Activated CD8-positive, alpha-beta memory T cell treated with anti-CD3 and anti-CD28 coated beads for 4 hours (primary cell): ENCODE results near the gene DDAH2.
A peak's percentile ranks its signal among the peaks of the same experiment; 100 is the strongest.

Experiments
- DNase-seq, 2 donors: peaks; one replicate each; pipeline ENCODE4 v3.0.0-alpha.2; 2020; ENCODE audit warnings: low read depth in 2 of 2

DDAH2 gene

DNA sequence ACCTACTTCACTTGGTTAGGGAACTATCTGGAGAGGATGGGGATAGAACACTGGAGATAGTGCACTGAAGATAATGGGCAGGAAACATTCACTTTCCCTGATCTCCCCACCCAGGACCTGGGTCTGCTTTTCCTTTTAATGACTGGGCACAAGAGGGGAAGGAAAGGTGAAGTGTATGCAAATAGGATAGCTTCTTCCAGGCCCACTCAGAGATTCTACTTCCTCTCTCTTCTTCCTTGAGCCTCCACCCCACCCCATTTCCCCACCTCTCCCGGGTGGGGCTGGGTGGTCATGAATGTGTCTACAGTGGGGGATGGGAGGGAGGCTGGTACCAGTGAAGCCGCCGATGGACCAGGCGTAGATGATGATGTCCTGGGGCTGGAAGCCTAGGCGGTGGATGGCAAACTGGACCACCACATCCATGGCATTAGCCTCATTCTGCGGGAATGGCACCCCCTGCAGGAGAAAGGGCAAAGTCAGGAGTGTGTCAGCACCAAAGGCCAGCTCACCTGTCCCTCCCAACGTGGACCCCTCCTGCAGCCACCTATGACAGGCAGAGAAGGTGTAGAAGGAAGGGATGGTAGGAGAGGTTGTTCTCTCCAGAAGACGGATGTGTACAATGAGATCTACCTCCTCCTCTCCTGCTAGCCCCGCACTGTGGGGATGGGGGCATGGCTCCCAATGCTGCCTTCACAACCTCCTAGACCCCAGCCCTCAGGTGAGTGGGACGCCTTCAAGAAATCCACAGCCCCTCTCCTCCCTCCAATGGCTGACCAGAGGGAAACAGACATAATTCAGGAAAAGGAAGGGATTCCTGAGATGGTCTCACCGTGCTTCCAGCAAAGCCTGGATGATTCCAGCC is 39.6 kb downstream of the DDAH2 start:
- no peak for DNase-seq

DNA sequence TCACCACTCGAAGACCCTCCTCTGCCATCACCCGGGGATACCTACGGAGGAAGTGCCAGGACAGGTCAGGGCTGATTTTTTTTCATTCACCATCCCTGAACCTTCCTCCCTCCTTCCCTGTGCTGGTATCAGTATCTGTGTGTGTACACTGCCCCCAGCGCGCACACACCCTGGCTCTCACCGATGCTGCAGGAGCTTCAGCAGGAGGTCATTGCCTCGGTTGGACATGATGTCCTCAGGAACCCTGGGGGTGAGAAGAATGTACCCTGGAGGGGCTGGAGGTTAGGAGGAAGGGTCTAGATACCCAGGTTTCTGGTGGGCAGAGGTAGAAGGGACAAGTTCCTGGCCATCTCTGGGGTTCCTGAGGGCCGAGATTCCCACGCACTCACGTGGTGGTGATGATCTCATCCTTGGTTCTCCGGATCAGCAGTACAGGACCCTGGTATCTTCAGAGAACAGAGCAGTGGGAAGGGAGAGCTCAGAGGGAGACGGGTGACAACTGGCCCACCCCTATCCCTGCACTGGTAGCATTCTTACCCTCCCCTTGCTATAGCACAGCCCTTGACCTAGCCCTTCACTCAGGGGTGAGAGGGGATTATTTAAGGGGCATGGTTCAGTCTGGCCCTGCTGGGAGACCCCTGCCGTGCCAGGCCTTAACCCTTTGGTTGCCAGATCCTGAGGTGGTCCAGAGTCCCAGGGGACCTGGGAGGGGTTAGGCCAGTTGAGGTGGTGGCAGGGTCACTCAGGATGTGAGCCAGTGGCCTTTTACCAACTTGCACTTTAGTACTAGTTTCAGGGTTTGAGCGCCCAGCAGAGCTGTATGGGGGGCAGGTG is 41.0 kb downstream of the DDAH2 start:
- DNase-seq, result no peak

DNA sequence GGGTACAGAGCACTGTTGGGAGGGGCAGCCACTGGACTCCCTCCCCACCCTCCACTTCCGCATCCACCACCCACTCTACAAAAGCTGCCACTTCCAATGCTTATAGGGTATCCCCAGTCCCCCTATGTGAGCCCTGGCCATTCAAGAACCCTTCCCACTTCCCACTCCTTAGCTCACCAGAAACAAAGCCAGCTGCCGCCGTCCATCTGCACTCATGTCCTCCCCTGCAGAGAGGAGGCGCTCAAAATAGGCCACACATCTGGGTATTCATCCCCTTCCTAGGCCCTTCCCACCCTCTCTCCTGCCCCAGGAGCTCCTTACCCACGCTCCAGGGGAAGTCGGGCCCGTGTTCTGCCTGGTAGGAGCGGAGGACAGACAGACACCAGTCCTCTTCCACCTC is 41.8 kb downstream of the DDAH2 start:
- no peak for DNase-seq

DNA sequence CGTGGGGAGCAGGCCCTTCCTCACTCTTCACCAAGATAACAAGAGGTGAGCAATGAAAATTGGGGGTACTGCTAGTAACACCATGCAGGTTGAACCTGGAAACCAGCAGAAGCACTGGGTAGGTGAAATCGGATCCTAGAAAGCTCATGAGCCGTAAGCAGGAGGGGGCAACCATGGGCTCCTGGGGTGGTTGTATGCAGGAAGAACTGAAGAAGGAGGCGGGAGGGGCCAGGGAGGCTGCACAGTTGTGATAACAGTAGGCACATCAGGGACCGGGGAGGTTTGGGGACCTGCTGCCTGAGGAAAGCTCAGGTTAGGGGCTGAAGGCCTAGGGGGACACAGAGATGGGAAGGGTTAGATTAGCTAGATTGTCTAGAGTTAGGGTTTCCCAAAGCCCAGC is 42.6 kb downstream of the DDAH2 start:
- DNase-seq, result no peak

DNA sequence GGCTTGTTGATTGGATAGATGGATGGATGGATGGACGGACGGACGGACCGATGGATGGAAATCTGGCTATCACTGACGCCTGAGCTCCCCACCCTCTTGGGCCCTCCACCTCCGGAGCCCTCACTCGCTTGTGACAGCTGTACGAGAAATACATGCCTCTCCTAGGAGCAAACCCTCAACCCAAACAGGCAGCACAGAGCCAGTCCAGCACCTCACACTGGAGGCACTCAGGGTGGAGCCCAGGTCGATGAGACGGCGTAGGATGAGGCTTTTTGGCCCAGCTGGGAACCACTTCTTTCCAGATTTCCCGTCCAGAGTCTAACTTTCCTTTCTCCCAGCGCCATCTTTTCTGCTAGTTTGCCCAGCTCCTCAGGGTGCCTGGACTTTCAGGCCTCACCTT is 45.5 kb downstream of the DDAH2 start:
- DNase-seq, result no peak

DNA sequence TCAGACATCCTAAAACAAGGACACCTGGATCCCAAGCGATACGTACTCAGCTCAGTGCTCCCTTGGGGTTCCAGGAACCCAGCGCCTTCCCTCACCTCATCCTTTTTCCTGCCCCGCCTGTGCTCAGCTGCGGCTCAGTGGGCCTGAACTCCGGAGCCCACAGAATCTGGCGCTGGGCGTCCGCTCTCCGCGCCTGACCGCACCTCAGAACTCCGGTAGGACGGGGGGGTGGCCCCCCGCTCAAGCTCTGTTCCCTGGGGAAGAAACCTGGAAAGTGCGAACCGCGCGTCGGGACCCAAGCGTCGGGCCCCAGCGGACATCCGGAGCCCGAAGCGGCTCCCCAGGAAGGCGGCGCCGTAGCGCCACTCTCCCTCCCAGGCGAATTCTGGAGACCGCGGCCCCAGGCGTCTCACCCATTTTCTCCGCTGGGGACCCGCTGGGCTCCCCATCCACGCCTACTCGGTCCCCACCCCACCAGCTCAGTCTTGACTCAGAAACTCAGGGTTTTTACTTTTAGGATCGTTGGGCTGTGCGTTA is 47.9 kb downstream of the DDAH2 start:
- DNase-seq, result no peak

DNA sequence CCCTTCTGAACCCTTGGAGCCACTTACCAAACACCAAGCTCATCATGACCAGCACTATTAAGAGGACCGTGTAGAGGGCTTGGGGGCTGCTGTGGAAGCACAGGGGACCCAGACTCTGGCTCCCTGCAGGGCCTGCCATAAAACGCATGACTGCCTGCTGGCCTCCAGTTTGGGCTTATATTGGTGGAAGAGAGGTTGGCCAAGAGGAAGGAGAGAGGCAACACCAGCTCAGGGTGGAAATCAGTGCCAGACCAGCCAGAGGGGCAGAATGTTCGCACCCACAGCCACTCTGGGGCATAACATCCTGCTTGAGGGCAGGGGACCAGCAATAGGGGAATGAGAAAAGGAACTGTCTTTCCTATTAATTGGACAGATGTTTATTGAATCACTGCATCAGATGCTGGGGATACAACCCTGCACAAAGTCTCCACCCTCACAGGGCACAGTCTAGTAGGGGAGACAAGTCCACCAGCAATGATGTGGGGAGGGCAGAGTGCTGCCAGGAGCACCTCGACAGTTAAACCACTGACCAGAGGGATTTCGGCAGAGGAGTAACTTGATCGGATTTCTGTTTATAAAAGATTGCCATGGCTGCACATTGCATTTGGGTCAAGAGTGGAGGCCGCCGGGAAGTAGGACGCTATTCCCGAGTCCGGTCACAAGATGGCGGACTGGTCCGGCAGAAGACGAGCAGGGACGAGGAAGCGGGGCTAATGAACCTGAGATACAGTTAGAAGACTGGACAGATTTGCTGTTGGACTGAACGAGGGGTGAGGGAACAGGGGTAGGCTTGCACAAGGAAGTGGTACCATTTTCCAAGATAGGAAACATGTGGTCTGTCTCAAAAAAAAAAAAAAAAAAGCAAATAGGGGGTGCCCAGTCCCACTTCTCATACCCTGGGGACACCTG is 48.6 kb downstream of the DDAH2 start, which contains the start of gene LY6G5C:
Gene LY6G5C (minus strand): TSS at position 842 of the 909 bp plus-strand sequence. CDS start 694 bp downstream, at position 148.
- peak in 1 of 2 donors; percentile 32 for DNase-seq

DNA sequence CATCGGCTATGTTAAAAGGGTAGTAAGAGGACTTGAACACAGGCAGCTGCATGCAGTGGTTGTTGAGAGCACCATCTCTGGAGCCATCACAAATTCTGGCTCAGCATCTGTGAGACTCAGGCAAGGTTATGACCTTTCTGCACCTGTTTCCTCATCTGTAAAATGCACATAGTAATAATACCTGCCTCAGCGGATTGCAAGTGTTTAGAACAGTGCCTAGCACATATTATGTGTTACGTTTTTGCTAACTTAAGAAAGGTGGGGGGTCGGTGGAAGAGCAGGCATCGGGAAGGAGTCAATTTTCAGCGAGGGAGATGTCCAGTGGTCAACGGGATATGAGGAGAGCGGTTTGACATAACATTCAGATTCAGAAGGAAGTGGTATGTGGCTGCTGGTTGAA is 51.1 kb downstream of the DDAH2 start:
- no peak for DNase-seq
